Activated CD4-positive, alpha-beta T cell treated with anti-CD3 and anti-CD28 coated beads, Interleukin-2, amount 50 U/mL, for 1 hour (primary cell): ENCODE results near the gene B3GNT5.

ENCODE experiments used
- DNase-seq: peaks from one replicate; pipeline ENCODE4 v3.0.0-alpha.2; 2020

Gene B3GNT5

DNA sequence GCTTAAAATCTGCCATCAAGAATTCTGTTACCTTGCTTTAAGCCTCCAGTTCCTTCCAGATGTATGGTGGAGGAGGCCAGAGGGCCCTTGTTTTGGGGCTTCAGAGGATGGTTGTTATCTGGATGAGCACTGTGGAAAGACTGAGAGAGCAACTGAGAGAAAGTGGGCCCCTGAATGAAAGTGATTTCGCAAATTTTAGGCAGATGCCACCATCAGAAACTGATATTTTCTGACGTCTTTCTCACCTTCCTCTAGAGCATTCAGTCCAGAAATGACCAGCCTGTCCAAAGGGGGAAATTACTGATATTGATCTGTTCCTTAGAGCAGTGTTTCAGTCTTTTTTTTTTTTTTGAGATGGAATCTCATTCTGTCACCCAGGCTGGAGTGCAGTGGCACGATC lies 13.4 kb downstream of the B3GNT5 start:
- DNase-seq, result no peak

DNA sequence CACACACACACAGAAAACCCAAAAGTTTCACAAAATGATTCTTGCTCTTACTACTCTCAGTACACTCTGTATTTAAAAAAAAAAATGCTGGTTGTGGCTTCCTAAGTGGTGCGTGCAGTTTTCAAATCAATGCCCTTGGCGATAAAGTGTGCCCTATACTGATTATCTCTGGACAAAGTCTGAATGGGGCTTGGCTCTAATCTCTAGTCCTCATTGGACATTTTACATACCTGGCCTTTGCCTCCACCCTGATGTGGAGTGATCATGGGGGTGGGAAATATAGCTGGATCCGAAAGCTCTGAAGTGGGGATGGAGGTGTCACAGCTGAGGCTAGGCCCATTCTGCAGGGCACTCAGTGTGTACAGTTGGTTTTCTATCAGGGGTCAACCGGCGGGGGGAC lies 14.1 kb downstream of the B3GNT5 start:
- DNase-seq, result no peak

DNA sequence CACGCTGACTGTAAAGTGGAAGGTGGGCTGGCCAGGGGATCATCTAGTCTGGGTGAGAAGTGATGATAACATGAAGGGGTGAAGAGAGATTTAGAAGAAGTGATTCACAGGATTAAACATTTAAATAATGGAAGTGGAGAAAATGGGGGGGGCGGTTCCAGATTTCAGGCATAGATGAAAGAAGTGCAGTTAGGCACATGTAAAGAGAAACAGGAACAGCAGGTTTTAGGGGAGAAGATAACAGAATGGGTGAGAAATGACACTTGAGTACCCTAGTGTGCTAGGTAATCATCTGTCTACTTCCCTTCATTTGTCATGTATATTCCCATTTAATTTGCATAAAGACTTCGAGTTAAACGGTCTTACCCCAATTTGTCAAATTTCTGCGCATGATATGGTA lies 15.3 kb downstream of the B3GNT5 start:
- no peak for DNase-seq

DNA sequence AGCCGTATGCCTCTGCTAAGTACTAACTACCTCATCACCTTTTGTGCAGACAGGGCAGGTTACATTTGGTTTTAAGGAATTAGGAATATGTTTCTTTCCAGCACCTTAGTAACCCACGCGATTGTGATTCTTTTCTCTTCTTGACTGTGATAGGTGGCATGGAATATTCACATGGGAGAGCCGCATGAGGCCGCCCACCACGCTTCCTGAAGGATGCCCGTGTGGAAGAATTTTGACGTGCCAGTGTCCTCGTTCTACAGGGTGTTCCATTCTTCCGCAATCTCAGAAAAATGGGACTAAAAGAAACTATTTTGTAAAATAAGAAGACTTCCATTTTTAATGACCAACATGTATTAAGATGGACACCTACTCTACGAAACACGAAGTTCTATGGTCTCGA lies 16.3 kb downstream of the B3GNT5 start:
- no peak for DNase-seq

DNA sequence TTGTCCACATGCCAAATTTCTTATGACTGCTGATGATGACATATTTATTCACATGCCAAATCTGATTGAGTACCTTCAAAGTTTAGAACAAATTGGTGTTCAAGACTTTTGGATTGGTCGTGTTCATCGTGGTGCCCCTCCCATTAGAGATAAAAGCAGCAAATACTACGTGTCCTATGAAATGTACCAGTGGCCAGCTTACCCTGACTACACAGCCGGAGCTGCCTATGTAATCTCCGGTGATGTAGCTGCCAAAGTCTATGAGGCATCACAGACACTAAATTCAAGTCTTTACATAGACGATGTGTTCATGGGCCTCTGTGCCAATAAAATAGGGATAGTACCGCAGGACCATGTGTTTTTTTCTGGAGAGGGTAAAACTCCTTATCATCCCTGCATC lies 17.3 kb downstream of the B3GNT5 start:
- no peak for DNase-seq

DNA sequence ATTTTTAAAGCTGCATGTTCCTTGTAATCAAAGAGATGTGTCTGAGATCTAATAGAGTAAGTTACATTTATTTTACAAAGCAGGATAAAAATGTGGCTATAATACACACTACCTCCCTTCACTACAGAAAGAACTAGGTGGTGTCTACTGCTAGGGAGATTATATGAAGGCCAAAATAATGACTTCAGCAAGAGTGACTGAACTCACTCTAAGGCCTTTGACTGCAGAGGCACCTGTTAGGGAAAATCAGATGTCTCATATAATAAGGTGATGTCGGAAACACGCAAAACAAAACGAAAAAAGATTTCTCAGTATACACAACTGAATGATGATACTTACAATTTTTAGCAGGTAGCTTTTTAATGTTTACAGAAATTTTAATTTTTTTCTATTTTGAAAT lies 19.1 kb downstream of the B3GNT5 start:
- DNase-seq, result no peak

DNA sequence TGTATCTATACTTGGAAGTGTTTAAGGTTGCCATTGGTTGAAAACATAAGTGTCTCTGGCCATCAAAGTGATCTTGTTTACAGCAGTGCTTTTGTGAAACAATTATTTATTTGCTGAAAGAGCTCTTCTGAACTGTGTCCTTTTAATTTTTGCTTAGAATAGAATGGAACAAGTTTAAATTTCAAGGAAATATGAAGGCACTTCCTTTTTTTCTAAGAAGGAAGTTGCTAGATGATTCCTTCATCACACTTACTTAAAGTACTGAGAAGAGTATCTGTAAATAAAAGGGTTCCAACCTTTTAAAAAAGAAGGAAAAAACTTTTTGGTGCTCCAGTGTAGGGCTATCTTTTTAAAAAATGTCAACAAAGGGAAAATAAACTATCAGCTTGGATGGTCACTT lies 19.7 kb downstream of the B3GNT5 start:
- DNase-seq, result no peak

DNA sequence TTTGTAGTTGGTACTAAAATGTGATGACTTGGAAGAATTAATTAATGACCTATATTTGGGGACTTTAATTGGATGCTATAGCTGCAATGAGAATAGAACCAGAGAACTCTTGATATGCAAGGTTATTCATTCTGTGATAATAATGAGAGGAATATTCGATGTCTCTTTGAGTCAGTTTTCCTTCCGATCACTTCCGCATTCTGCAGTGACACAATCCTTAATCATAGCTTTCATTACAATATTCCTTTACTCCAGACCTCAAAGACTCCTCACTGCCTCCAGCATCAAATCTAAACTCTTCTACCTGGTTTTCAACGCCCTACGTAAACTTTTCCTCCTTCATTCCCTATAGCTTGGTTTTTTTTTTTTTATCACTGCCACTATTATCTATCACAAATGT lies 21.6 kb downstream of the B3GNT5 start:
- DNase-seq, result no peak

DNA sequence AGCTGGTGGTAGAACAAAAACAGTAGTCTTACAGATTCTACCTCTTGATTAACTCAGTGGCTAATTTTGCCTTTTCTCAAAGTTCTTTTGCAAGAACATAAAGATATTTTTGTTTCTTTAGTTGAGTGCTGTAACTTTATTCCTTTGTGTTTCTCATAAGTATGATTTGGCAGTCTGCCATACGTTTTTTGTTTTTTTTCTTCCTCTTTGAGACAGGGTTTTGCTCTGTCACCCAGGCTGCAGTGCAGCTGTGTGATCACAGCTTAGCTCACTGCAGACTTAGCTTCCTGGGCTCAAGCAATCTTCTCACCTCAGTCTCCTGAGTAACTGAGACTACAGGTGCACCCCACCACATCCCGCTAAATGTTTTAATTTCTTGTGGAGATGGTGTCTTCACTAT lies 22.4 kb downstream of the B3GNT5 start:
- no peak for DNase-seq

DNA sequence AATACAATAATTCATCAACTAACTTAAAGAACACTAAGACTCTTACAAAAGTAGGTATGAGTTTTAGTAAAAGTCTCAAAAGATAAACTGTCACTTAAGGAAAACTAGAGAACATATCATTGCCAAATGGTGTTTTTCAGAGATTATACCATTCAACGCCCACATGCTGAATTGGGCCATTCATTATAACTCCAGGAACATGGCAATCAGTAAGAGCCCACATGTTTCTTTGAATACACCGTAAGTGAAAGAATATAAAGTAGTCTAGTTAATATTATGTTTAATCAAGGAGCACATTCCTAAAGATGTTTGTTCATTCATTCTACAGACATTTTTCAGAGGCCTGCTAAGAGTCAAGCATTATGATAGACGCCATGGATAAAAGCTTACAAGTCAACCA lies 22.9 kb downstream of the B3GNT5 start:
- DNase-seq, result no peak

DNA sequence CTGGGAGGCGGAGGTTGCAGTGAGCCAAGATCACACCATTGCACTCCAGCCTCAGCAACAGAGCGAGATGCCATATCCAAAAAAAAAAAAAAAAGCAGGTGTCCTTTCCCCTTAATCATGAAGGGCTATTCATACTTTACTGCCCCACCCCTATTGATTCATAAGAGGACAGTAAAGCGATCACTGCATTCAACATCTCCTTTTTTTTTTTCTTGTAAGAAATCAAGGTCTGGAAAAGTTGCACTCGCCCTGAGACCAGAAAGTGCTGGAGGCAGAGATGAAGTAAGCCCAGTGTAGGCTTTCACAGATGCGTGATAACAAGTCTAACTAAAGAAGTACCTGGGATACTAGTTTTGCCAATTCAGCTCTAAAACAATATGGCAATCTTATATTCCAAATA lies 24.2 kb downstream of the B3GNT5 start:
- no peak for DNase-seq

DNA sequence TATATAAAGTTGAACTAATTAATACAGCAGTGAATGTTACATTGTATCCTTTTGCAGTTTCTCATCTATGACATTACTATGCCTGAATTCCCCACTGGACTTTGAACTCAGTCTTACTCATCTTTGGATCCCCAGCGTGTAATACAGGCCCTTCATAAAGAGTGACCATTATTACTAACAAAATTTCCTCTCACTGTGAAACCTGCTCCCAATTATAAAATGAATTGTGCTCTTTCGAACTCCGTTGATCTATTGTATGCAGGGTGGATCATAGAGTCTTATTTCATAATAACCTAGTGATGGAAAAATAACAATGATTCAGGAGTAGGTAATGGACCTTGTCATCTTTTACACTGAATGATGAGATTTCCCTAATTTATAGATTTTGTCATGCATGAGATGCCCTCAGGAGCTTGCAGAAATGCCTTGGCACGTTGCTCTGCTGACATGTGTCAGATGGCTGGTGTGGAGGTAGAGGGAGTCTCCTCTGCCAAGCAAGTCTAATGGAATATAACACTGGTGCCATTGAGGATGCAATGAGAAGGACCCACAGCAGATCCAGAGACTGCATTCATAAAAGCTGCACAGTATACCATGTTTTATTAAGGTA lies 25.5 kb downstream of the B3GNT5 start:
- no peak for DNase-seq

DNA sequence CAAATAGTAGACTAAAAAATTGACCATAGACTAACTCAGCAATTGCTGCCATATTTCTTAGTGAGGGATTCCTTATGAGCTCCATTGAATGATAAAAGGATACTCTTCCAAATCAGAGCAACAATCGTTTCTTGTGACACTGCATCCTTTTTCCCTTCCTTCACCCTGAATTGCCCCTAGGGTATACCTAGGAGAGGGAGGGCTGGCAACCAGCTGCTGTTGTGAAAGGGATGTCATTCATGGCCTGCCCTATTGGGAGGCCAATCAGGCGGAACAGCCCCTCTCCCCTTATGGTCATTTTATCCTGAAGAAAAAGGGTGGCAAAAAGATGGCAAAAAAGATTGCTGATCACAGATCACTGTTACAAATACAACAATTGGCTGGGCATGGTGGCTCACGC lies 26.3 kb downstream of the B3GNT5 start:
- no peak for DNase-seq

DNA sequence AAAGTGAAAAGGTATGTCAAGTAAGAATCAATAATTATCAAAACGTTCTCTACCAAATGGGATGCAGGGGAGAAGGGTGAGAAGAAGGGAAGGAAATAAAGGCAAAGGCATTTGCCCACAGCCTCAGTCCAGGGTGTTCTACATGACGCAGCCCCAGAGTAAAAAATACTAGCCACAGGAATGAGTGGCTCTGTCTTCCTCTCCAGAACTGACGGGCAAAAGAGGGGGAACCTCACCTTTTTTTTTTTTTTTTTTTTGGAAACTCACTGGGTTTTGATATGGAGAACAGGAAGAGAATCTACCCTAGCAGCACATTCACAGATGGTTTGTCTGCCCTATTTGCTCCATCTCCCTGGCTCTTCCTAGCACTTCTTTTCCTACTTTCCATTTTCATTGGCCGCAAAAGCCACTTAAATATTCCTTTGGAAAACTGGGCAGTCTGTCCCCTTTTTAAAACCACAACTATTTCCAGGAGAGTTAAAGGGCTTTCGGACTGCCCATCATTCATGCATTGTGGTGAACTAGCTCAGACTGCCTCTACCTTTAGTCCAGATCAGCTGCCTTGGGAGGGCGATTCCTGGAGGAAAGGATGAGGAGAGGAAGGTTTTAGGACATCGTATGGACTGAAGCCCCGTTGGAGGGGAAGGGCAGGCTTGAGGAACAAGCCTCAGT lies 28.2 kb downstream of the B3GNT5 start:
- DNase-seq, result no peak

DNA sequence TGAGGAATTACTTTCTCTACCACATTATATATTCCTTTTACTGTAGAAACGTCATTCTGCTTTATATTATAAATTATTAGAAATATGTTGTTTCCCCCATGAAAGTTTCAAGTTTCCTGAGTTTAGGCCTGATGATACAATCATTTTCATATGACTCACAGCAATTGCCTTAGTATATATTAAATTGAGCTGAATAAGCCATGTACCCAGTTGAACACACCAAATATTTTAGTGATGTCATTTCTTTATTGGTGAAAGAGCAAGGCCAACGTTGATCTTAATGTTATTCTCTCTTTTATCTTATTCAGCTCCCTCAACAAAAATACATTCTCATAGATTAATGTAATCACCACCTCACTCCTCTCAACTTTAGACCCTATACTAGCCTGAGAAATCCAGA lies 30.8 kb downstream of the B3GNT5 start:
- no peak for DNase-seq

DNA sequence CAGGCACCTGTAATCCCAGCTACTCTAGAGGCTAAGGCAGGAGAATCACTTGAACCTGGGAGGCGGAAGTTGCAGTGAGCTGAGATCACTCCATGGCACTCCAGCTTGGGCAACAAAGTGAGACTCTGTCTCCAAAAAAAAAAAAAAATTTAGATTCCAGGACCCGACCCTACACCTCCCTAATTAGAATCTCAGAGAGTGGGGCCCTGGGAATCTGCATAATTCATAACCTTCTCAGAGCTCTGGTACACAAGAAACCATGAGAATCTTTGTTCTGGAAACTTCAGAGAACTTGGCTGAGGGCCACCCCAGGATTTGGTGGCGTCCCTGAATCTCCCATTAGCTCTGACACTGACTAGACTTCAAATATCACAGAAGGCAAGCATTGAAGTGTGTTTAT lies 31.5 kb downstream of the B3GNT5 start:
- DNase-seq, result no peak

DNA sequence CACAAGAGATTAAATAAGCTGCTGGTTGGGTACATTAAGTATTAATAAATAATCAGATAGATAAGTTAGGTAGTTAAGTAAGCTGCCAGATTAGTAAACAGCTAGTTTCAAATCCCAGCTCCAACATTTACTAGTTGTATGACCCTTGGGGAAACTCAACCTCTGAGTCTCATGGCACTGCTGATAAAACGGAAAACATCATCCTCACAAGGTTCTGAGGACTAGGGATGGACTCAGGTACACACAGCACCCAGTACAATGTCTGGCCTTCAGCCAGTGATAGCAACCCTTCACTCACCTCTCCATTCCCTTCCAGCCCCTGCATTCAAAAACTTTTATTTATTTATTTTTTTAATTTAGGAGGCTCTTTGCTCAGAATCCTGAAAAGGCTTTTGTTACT lies 32.3 kb downstream of the B3GNT5 start:
- DNase-seq, result no peak

DNA sequence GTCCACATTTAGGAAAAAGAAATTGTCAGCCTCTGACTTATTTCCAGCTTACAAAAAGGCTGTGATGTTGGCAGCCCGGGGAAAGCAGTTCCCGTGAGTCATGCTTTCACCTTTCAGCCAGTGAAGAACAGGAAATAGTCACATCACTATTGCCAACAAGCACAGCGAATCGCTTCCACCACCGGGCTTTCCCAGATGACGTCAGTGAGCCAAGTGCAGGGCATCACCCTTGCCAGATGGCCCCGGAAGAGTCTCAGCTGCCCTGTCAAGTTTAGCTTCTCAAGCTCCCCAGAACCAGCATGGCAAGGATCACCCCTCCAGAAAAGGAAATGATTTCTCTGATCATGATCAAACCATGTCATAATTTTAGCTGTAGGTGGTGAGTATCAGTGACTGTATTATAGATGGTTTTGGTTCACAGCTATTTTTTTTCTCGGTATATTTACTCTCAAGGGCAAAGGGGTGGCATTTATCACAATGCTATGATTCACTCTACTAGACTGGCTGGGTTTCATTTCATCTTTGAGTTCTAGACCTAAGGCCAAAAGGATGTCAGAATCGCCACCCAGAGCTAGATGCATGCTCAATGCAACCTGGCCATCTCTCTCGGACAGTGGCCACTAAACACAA lies 32.9 kb downstream of the B3GNT5 start:
- DNase-seq, result peak; percentile 87

DNA sequence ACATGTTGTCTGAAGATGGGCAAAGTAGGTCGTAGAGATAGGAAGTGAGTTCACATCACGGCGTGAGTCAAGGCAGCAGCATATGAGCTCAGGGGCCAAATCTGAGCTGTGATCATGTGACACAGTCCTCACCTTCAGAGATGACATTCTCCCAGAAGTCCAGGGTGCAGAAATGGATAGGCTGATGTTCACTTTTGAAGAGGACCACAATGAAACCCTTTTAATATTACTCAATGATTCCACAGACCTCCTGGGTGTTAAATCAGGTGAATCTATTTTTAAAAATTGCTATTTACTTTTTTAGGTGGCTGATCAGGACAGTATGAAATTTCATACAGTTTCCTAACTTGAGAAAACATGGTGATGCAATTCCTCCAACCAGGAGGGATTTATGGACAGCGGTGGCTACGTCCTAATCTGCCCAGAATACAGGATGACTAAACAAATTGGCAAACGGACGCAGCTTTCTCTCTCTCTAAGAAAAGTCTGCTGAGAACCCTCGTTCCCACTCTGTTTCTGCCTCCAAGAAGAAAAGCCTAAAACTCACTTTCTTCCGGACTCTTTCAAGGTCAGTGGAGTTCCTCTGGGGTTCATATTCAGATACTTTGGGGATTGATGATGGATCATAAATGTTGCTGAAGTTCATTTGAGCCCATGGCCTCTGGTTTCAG lies 34.4 kb downstream of the B3GNT5 start:
- DNase-seq, result no peak

DNA sequence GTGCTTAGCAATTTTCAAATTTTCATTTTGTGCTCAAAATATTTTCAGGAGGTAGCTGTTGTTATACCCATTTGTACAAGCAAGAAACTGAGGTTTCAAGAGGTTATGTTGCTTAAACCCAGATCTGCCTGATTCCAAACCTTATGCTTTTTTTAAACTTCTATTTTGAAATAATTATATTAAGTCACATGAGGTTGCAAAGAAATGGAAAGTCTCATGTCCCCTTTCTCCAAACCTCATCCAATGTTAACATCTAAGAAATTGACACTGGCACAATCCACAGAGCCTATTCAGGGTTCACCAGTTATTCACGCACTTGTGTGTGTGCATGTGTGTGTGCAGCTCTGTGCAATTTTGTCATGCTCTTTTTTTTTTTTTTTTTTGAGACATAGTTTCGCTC lies 35.1 kb downstream of the B3GNT5 start:
- no peak for DNase-seq

DNA sequence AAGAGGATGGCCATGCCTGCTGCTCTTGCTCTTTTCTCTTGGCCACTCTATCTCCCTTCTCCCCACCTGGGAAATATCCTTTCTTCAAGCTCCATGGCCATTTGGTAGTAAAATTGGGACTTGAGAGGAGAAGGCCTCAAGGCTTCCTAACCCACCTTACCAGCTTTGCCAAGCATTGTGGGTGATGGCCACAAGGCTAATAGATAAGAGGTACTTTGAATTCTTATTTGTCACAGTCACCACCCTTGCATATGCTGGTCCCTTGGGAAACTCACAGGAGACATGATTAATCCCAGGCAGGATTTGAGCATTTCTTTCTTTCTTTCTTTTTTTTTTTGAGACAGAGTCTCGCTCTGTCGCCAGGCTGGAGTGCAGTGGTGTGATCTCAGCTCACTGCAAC lies 37.2 kb downstream of the B3GNT5 start:
- no peak for DNase-seq

DNA sequence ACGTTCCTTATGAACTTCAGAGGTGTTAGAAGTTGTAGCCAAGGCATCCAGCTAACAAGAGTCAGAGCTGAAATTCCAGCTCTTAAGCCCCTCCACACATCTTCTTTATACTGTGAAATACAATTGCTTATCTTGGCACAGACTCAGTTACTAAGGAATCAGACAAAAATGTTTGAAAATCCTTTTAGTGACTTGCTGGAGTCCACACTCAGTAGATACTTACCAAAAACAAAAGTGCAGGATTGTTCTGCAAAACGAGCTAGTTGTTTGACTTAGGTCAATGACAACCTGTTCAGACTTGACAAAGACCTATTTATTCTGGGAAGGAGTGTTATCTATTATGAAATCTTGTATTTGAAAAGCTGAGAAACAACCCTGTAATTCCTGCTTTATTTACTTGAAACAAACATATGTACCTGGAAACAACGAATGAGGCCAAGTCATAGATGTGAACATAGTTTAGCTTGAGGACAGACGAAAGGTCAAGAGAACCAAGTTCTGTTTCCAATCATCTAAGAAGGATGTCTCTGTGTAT lies 38.5 kb downstream of the B3GNT5 start:
- DNase-seq, result no peak

DNA sequence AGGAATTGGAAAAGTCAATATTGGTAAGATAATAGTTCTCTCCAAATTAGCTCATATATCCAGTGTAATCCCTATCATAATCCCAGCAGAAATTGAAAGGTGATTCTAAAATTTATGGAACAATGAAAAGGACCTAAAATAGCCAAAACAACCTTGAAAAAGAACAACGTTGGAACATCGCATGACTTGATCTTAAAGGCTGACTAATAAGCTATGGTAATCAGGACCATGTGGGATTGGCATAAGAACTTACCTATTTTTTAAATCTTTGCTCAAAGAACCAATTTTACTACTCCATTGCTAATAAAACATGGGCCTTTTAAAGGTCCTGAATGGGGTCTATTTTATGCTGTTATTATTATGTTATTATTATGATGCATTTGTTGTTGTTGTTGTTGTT lies 40.9 kb downstream of the B3GNT5 start:
- DNase-seq, result no peak

DNA sequence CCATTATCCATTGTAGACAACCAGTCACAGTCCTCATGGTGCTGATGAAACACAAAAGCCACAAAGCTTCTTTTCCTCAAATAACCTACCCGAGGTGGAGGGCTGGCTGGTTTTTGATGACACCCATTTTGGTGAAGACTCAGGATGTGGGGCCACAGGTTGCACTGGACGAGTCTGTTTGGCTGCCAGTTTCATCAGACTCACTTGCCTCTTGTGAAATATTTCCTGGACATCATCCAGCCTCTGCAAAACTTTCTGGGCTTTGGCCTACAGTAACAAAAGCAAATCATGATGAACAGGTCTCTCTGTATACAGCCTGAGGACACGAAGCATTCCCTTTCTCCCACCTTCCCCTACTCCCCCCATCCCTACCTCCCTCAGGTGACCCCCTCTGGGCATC lies 42.2 kb downstream of the B3GNT5 start:
- no peak for DNase-seq
